ENCODE results near the gene REC8.

DNA sequence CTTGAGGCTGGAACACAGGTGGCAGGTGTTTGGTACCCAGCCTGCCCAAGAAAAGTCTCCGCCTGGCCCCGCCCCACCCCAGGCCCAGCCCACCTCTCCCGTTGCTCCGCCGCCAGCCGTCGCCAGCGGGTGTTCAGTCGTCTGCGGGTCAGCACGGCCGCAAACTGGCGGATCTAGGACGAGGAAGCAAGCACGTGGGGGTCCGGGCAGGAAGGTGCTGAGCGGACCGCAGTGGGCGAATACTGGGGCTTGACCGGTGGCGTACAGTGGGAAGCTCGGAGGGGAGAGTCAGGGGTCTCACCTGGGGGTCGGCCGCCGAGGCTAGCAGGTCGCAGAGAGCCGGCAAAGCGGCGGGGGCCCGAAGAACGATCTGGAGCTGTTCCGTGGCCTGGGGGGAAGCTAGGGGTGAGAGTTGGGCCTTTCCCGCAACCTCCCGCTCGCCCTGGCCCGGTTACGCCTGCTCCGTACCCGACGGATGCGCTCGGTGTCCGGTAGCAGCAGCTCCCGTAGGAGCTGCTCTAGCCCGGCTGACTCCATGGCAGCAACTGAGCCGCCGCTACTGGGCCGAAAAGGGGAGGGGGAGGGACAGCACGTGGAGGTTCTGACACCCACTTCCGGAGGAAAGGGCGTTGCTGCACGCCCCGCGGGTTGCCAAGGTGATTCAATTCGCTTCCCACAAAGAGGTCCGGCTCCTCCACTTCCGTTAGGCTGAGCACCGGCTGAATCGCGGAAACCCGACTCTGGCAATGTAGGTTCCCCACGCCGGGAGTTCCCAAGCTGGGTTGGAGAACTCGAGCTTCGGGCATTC, 16.6 kb downstream of the REC8 start, which contains the start of gene IPO4:
- TF ChIP-seq TAF1 (IDR thresholded peaks at IDR 0.05; ENCODE audit: borderline replicate concordance, low read depth, low read length) (peak; percentile 82), POLR2A (IDR thresholded peaks at IDR 0.05; ENCODE audit: low read depth, low read length) (peak; percentile 94), POLR2AphosphoS5 (IDR thresholded peaks at IDR 0.05; ENCODE audit: low read depth, low read length) (peak; percentile 92)

All from GM12892 (cell line).